AG09309 (cell line): ENCODE data around the gene ACLY.
"Not testable (repeated sequence)": the region's sequence is repeated elsewhere in the genome, so short reads cannot be mapped to it uniquely, and the experiment has no call there.

Experiments
- DNase-seq: peaks from one replicate; pipeline ENCODE4 v3.0.0-alpha.2; 2010; ENCODE audit warnings: low read depth
- H3K4me3 ChIP-seq: 2 replicates; pipeline ENCODE4 v1.5.1; 2011; ENCODE audit warnings: mild to moderate bottlenecking, low read depth, low read length, moderate library complexity; ENCODE audit not compliant: control insufficient read depth
- CTCF ChIP-seq: IDR thresholded peaks from 2 replicates; pipeline ENCODE4 v1.5.1; 2011; ENCODE audit warnings: mild to moderate bottlenecking, low read depth, low read length, inconsistent platforms; ENCODE audit not compliant: insufficient read depth, control insufficient read depth; ENCODE audit errors: missing control alignments

ACLY gene

GRCh38 chr17:41868568-41868967, 50.2 kb downstream of the ACLY start:
- TF ChIP-seq CTCF = no peak
- no peak overlapping the region for H3K4me3 ChIP-seq
- DNase-seq = no peak

DNA sequence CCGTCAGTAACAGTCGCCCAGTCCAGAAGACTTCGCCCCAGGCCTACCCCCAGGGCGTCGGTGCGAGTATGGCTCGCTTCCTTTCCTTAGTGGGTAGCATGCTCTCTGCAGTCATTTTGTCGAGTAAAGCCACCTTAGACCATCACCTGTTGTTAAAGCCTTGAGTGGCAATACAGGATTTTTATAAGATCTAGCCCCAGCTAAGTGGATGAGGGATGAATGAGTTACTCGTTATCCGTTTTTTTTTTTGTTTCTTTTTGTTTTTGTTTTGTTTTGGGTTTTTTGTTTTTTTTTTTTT, 53.2 kb downstream of the ACLY start:
- peak overlapping the region; percentile 23 for H3K4me3 ChIP-seq
- TF ChIP-seq CTCF = no peak

DNA sequence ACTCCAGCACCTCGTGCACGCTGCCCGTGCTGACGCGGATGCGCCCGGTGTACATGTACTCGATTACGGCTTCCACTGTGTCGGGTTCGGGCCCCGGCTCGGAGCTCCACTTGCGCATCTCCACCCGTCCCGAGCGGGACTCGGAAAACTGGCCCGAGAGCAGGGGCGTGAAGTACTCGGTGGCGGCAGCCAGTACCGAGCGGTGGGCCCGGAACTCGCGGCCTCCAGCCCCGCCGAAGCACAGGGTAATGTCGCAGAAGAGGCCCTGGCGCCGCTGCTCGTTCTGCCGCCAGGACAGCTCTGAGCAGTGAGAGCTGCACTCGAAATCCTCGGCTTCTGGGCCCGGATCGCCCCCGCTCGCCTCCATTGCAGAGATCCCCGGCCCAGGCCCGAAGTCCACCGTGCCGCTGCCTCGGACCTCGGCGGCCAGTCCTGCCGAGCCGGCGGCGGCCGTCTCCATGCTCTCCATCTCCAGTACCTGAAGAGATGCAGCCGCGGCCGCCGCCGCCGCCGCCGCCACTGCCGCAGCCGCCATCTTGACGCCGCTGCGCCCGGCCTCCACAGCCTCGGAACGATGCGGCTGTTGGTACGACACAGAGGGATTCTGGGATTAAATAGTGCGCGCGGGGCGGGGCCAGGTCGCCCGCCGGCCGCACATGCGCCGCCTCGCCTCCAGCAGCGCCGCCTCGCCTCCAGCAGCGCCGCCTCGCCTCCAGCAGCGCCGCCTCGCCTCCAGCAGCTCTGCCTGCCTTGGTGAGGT, 53.7 kb downstream of the ACLY start, which contains the start of gene KLHL11:
Gene KLHL11, minus strand, starts transcription at position 588 of the 760 bp plus-strand sequence. Its CDS starts 53 bp downstream, at position 535.
- DNase-seq = peak; percentile 35
- peak; percentile 5 for TF ChIP-seq CTCF

More for the DNA sequence above, 53.2 kb downstream of the ACLY start:
- DNase-seq = no peak

GRCh38 chr17:41864498-41864835, 54.3 kb downstream of the ACLY start:
- H3K4me3 ChIP-seq = peak overlapping the region; percentile 83
- no peak for DNase-seq
- no peak for TF ChIP-seq CTCF

More for the DNA sequence above, 53.7 kb downstream of the ACLY start, which contains the start of gene KLHL11:
- peak within 1 kb of the TSS; percentile 83 for H3K4me3 ChIP-seq

DNA sequence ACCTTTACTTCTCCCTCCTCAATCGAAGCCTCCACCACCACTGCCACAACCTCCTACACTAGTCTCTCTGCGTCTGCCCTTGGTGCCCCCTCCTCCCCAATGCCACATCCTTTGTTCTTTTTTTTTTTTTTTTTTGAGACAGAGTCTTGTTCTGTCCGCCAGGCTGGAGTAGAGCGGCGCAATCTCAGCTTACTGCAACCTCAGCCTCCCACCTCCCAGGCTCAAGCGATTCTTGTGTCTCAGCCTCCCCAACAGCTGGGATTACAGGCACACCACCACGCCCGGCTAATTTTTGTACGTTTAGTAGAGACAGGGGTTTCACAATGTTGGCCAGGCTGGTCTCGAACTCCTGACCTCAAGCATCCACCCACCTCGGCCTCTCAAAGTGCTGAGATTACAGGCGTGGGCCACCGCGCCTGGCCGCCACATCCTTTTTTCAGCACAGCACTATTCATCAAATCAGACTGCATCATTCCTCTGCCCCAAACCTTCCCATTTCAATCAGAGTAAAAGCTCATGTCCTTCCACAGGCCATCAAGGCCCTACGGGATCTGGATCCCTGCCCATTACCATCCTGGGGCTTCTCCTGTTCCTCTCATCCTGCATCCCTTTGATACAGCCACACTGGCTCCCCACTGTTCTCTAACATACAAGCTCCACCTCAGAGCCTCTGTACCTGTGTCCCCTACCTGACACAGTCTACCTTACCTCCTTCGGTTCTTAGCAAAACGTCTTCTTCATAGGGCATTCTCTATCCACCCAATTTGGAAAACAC, 55.5 kb downstream of the ACLY start:
- TF ChIP-seq CTCF = no peak
- H3K4me3 ChIP-seq = peak overlapping the region; percentile 16
- DNase-seq = no peak

DNA sequence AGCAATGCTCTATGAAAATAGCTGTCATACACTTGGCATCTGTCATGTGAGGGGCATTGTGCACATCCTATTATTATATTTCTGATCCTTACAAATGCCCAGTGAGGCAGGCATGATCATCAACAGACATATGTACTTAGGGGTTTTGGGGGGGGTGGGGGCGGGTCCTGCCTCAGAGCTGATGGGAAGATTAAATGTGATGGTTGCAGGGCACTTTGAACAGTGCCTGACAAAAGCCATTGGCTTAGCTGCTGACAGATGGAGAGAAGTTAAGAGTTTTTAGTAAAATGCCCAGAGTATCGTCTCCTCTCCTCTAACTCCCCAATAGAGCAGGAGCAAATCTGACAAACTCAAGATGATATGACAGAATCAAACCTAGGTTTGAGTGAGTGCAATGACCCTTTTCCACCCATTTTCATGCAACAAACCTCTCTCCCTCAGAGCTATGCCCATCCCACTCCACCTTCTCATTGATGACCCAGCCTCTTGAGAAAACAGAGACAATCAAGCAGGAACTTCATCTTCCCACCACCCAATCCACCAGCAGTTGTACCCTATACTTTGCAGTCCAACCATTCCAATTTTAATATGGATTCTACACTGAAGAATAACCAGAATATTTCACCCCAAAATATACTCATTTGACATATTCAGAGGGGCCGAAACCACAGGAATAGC, 58.4 kb downstream of the ACLY start:
- no peak for TF ChIP-seq CTCF
- H3K4me3 ChIP-seq = no peak overlapping the region
- DNase-seq = no peak

DNA sequence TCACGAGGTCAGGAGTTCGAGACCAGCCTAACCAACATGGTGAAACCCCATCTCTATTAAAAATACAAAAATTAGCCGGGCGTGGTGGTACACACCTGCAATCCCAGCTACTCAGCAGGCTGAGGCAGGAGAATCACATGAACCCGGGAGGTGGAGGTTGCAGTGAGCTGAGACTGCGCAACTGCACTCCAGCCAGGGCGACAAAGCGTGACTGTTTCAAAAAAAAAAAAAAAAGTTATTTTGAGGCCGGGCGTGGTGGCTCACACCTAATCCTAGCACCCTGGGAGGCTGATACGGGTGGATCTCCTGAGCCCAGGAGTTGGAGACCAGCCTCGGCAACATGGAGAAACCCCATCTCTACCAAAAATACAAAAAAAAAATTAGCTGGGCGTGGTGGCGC, 67.4 kb downstream of the ACLY start:
- H3K4me3 ChIP-seq, DNase-seq: not testable (repeated sequence)
